Non-pigmented ciliary epithelial cell (primary cell): Measurements from ENCODE around the gene DSTN.

ENCODE experiments used
- DNase-seq: peaks from one replicate; pipeline ENCODE4 v3.0.0-alpha.2; 2010; ENCODE audit warnings: low read depth

The DSTN gene

DNA sequence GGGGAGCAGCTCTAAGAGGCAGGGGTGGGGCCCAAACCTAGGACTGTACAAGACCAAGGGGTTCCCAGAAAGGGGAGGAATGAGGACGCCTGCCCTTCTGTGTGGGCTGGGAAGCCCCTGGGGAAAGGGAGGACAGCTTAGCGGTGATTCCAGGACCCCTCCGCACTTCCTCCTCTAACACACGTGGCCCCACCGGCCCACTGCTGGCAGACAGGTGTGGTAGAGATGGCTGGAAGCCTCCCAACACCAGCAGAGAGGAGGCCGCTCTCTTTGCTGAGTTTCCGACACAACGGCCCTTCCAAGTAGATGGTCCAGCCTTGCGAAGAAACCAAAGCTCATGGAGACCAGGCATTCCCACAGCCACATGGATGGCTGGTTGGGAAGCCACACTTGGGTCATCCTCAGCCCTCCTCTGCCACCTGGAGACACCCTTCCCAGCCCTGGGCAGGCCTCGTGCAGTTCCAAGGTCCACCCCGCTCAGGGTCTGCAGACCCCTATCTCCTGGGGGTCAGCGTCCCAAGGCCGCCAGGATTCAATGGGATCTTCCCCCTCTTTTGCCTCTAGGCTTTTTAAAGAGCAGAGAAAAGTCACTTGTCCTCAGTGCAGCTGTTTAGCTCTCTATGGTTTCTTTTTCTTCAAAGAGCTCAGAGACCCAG, 68.2 kb downstream of the DSTN start:
- DNase-seq: no peak

DNA sequence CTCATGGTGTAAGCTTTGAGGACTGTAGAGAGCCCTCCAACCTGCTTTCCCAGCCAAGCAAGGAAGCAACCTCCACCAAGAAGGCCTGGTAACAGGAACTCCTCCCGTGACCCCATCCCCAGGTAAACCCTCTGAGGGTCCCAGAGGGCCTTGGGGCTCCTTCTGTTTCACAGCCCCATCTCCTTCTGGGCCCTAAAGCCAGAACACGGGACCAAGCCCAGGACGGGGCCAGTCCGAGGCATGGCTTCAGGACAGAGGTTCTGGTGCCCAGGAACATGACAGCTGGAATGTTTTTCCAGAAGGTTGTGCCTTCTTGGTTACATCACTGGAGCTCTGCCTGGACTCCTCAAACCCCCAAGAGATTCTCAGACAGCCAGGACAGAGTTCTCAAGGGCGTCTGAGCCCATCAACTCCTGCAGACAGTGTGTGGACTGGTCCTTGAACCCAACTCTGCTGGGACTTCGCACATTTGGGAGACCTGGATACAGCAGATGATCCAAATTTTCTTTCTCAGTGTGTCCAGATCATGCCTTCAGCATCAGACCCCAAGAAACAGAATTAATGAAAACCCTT, 69.0 kb downstream of the DSTN start:
- no peak for DNase-seq

DNA sequence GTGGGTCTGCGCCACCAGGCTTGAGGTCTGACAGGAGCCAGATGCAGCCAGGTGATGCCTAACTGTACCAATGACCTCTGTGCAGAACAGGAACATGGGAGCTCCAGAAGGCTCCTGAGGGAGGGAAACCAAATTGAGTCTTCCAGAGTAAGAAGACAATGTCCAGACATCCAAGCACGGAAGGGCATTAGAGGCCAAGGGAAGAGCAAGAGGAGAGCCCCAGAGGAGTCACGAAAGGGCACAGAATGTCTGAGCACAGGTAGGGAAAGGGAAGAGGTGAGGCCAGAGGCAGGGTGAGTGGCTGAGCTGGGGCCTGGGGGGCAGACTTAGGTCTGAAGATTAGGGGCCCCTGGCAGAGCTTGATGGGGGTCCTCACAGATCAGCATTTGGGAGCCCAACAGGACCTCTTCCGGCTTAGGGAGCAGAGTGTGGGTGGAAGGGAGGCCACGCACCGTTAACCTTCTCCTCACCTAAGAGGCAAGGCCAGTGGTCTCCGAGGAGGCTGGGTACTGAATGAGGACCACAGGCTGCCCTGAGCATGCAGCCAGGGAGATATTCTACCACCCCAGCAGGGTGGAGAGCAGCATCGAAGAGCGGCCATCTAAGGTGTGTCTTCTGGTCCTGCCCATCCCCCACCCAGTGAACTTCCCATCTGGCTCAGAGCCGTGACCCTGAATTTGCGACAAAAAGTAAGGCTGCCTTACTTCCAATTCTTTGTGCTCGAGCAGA, 70.4 kb downstream of the DSTN start:
- DNase-seq: no peak

DNA sequence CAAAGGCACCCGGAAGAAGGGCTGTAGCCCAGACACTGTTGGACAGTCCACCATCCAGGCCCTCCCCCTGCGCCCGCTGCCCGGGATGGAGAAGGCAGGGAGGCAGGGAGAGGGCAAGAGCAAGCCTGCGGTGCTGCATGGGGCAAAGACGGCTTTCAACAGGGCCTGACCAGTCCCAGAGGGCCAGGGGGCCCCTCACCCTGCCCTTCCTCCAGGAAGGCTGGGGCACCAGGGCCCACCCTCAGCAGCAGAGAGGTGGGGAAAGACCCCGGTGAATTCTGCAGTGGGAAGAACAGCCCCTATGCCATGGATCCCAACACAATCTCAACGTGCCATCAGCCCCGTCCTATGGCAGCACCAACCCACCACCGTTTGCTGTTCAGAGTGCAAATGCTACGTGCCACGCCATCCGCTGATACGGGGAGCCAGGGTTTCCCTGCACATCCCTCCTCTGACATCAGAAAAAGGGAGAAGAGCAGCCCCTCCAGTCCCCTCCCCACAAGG, 71.1 kb downstream of the DSTN start:
- no peak for DNase-seq

- DNase-seq: no peak
These were observed 71.7 kb downstream of the DSTN start for GRCh38 chr20:17641520-17641964.

DNA sequence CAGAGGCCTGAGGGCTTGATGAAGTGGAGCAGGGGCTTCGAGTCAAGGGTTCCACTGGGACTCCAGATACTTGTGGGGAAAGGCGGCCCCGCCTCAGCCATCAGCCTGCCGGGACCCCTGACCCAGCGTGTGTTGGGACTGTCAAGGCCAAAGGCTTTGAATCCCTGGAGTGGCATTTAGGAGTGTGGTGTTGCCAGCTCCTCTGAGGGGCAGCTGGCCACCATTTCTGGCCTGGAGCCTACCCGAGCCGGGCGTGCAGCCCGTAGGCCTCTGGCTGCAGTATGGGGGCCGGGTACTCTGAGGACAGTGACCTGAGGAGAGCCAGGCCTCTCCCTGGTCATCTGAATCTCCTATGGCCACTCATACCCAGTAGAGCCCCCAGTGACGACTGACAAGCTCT, 72.1 kb downstream of the DSTN start:
- DNase-seq: no peak

DNA sequence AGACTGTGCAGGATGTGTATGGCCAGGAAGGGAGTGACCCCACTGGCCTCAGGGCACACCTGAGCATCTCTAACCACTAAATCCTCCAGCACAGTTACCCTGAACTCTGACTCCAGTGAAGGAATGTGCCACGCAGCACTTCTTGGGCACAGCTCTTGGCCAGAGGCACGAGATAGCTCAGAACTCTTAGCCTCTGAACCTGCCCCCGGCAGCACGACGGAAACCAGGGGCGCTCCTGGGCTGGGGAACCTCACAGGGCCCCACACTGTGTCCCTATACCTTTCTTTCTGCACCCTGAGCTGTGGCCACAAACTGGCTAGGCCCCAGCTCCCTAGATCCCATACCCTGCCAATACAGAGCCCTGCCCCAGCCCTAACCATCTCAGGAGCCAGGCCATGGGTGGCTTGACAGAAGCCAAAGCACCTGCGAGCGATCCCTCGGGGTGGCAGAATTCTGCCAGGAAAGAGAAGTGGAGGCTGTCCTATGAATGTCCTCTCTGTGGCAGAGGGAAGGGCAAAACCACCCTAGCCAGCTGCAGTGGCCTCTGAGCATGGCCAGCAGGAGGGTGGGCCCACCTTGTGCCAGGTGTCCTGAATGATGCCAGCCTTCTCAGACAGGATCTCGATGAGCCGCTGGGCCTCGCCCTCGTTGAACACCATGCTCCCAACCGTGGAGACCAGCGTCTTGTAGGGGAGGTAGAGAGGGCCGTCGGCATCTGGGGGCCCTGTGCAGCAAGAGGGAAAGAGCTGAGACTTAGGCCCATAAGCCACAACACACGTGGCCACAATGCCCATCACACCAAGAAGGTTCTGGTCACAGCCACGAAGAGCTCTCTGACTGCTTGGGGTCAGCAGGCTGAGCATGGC, 72.8 kb downstream of the DSTN start:
- DNase-seq: no peak

GRCh38 chr20:17643531-17644188, 73.8 kb downstream of the DSTN start:
- no peak for DNase-seq

- DNase-seq: no peak
These were observed 74.6 kb downstream of the DSTN start for GRCh38 chr20:17644451-17644850.

DNA sequence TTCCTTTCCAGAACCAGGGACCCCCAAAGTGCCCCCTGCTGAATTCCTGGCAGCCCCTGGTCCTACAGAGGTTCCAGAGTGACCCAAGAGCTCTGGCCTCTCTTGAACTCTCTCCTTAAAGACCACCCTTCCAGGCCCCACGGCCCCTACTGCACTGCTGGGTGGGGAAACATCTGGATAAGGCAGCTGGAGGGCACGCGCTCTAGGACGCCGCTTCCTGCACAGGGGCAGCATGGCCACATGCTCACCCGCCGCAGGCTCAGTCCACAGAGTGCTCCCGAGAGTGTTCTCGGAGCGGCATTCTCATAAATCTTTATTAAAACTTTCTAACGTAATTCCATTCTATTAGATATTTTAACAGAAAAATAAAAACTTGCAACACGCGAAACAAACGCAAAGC, 75.1 kb downstream of the DSTN start:
- no peak for DNase-seq

GRCh38 chr20:17645546-17646208, 75.8 kb downstream of the DSTN start:
- DNase-seq: no peak

DNA sequence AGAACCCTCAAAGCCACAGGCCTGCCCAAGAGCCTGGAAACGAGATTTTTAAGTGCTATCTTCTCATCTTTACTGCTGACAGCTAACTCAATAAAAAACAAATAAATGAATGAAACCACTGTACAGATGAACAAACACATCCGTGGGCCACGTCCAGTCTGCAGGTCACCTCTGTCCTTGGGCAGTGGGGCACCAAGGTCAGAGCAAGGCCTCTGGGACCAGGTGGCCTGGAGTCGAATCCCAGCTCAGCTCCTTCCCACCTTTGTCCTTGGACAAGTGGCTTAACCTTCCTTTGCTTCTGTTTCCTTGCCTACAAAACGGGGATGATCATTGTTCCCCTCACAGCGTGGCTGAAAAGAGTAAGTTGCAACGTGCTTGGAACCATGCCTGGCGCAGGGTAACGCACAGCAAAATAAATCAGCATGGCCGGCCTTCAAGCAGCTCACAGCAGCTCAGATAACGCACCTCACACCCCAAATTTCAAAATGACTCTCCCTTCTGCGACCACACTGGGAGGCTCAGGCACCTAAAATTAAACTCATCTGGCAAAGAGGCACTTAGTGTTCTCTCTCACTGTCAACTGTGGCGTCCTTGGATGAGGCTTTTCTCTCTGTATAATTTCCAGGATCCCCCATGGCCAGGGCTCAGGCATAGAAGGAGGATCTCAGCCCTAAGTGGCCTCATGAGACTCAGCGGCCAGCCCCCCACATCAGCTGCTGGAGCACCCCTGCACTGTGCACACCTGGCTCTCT, 76.5 kb downstream of the DSTN start:
- DNase-seq: no peak

DNA sequence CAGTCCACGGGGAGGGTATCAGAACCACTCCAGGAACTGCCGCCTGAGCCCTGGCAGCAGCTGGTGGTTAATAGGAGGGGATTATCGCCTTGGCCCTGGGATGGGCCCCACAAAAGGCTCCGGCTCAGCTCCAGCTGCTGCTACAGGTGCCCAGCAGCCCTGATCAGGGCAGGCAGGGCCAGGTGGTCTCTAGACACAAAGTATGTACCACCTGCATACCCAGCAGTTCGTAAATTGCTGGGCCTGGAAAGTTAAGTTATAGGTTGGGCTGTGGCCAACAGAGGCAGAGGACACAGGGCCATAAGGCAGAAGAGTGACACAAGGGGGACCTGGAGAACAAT, 77.1 kb downstream of the DSTN start:
- no peak for DNase-seq

- no peak for DNase-seq
These were observed 77.8 kb downstream of the DSTN start for GRCh38 chr20:17647391-17648314.

DNA sequence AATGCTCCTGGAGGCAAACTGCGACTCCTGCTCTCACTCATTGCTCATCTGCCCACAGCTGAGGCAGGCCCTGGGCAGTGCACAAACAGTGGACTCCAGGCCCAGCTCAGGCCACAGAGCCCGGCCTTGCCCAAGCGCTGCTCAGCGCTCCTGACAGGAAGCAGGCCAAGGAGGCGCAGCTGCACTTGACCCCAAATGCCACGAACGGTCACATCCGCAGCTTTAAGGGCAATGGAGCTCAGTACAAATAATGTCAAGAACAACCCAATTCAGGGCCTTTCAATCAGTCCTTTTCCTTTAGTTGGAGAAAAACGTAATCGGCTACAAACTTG, 78.4 kb downstream of the DSTN start:
- no peak for DNase-seq

DNA sequence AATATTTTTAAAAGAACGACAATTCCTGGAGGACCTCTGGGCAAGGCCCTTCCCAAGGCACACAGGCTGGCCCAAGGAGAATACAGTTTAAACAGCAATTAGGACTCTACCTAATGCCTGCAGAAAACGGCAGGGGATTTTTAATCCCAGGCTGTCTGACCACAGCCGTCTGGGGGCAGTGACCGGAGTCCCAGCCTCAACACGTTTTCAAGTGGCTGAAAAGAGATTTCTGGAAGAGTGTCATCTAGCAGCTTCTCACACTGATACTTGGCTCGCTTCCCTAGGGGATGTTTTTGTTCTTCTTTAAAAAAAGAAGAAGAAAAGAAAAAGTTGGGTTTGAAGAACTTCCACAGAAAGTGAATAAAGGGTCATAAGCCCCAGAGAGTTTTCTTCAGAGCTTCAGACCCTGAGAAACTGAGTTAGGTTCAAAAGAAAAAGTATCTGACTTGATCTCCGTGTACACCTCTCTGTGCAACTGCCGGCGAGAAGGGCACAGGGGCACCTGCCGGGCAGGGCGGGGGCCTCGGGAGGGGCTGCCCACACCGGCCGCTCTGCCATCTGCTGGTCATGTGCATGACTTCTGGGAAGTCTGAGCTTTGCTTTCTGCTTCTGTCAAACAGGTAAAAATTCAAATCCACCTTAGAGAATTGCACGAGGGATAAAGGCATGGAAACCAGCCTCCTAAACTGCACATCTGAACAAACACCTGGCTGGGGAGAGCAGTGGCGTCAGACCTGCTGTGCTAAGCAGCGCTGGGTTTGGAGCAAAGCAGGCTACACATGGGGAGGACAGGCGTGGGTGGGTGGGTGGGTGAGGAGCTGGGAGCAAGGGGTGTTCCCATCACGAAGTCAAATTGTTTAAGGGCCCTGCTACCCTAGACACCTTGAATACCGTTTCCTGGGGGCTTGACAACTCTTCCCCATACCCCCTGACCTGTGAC, 79.2 kb downstream of the DSTN start:
- no peak for DNase-seq

GRCh38 chr20:17650301-17651128, 80.6 kb downstream of the DSTN start:
- DNase-seq: no peak
